CD14-positive monocyte (primary cell): ENCODE results near the gene ZDHHC11. TPM values are rescaled to one million over a fixed set of nuclear protein-coding genes. Genes with fewer than 3 reads are reported as not detected.
"Not testable (repeated sequence)": the region's sequence is repeated elsewhere in the genome, so short reads cannot be mapped to it uniquely, and the experiment has no call there.

Source experiments
- DNase-seq, 3 donors: peaks; one replicate each; pipeline ENCODE4 v3.0.0-alpha.2; 2011 to 2022
- H2AFZ ChIP-seq: 2 replicates; pipeline ENCODE4 v1.6.0; 2012; ENCODE audit warnings: mild to moderate bottlenecking, low read depth, low read length, inconsistent platforms; ENCODE audit not compliant: insufficient read depth, poor library complexity, severe bottlenecking
- H3K27ac ChIP-seq, 2 donors: 1 replicate in 1 of 2; 2 replicates in 1 of 2; pipeline ENCODE4 v1.5.1; 2012 to 2013; ENCODE audit warnings: low read length in 2 of 2, control low read depth in 1 of 2, inconsistent platforms in 1 of 2, low read depth in 1 of 2, mild to moderate bottlenecking in 1 of 2
- H3K27me3 ChIP-seq, 2 donors: one replicate each; pipeline versions ENCODE4 v1.6.0 to v1.6.1; 2011 to 2013; ENCODE audit warnings: low read length in 2 of 2; ENCODE audit not compliant: control insufficient read depth in 2 of 2, insufficient read depth in 2 of 2
- H3K36me3 ChIP-seq, 2 donors: replicated peaks in 1 of 2; 1 replicate in 1 of 2; 2 replicates in 1 of 2; pipeline versions ENCODE4 v1.5.1 to v1.6.1; 2012 to 2013; ENCODE audit warnings: low read length in 2 of 2, control low read depth in 1 of 2, inconsistent platforms in 1 of 2, mild to moderate bottlenecking in 1 of 2; ENCODE audit not compliant: insufficient read depth in 2 of 2, control insufficient read depth in 1 of 2
- H3K4me1 ChIP-seq, 2 donors: 1 replicate in 1 of 2; 2 replicates in 1 of 2; pipeline versions ENCODE4 v1.5.1 to v1.6.1; 2012 to 2013; ENCODE audit warnings: low read length in 2 of 2, control low read depth in 1 of 2, inconsistent platforms in 1 of 2, mild to moderate bottlenecking in 1 of 2, moderate library complexity in 1 of 2; ENCODE audit not compliant: insufficient read depth in 2 of 2, control insufficient read depth in 1 of 2
- H3K4me2 ChIP-seq: replicated peaks from 2 replicates; pipeline ENCODE3; 2012; ENCODE audit warnings: low read length, moderate library complexity, mild to moderate bottlenecking; ENCODE audit not compliant: poor library complexity, severe bottlenecking; ENCODE audit errors: extremely low read depth
- H3K4me3 ChIP-seq, 3 experiments: fragments of 200-600 bp in 1 of 3; sonication (generic) in 1 of 3; replicated peaks in 1 of 3; 1 replicate in 2 of 3; 2 replicates in 1 of 3; pipeline ENCODE4 v1.5.1; 2011 to 2013; ENCODE audit warnings: low read length in 3 of 3, mild to moderate bottlenecking in 3 of 3, control low read depth in 2 of 3, low read depth in 2 of 3, inconsistent platforms in 1 of 3, moderate library complexity in 1 of 3
- H3K79me2 ChIP-seq: 2 replicates; pipeline ENCODE4 v1.6.0; 2012; ENCODE audit warnings: mild to moderate bottlenecking, control low read depth, inconsistent platforms, low read length, moderate library complexity; ENCODE audit not compliant: insufficient read depth
- H3K9ac ChIP-seq: 2 replicates; pipeline ENCODE4 v1.6.0; 2017; ENCODE audit warnings: low read length, mild to moderate bottlenecking; ENCODE audit not compliant: insufficient read depth, poor library complexity, severe bottlenecking
- H3K9me3 ChIP-seq, 2 donors: replicated peaks in 1 of 2; 1 replicate in 1 of 2; 2 replicates in 1 of 2; pipeline versions ENCODE4 v1.5.1 to v1.6.1; 2012 to 2013; ENCODE audit warnings: low read length in 2 of 2, control low read depth in 1 of 2; ENCODE audit not compliant: control insufficient read depth in 1 of 2, insufficient read depth in 1 of 2
- H4K20me1 ChIP-seq: 2 replicates; pipeline ENCODE4 v1.6.0; 2012; ENCODE audit warnings: mild to moderate bottlenecking, low read length, control low read depth, moderate library complexity; ENCODE audit not compliant: insufficient read depth
- H3K27ac Mint-ChIP-seq, 7 donors: one replicate each; pipeline ENCODE4 v1.8.0; 2020; ENCODE audit warnings: mild to moderate bottlenecking in 7 of 7, mixed read lengths in 7 of 7, moderate library complexity in 6 of 7, inconsistent platforms in 2 of 7
- H3K27me3 Mint-ChIP-seq, 3 donors: one replicate each; pipeline ENCODE4 v1.8.0; 2021 to 2022; ENCODE audit warnings: low read depth in 3 of 3, mild to moderate bottlenecking in 3 of 3, mixed read lengths in 3 of 3, moderate library complexity in 3 of 3, inconsistent platforms in 1 of 3
- H3K36me3 Mint-ChIP-seq, 2 donors: one replicate each; pipeline ENCODE4 v1.8.0; 2020; ENCODE audit warnings: mixed read lengths in 2 of 2, inconsistent platforms in 1 of 2, mild to moderate bottlenecking in 1 of 2
- H3K4me1 Mint-ChIP-seq: one replicate; pipeline ENCODE4 v1.8.0; 2020; ENCODE audit warnings: mild to moderate bottlenecking, mixed read lengths
- H3K4me3 Mint-ChIP-seq, 2 donors: one replicate each; pipeline ENCODE4 v1.8.0; 2020; ENCODE audit warnings: mild to moderate bottlenecking in 2 of 2, mixed read lengths in 2 of 2, moderate library complexity in 1 of 2
- H3K9me3 Mint-ChIP-seq, 7 donors: one replicate each; pipeline ENCODE4 v1.8.0; 2020 to 2022; ENCODE audit warnings: mixed read lengths in 7 of 7, mild to moderate bottlenecking in 6 of 7, moderate library complexity in 6 of 7, inconsistent platforms in 2 of 7
- WGBS: methylation state at CpG from one replicate; pipeline ENCODE4 v1.1.5; 2013; ENCODE audit warnings: missing lambda C conversion rate; ENCODE audit not compliant: insufficient coverage; 5-methylcytosine and 5-hydroxymethylcytosine counted together
- intact Hi-C, 2 donors: fragments of 100-400 bp; cut with micrococcal nuclease; formaldehyde crosslinking; loops; one replicate each; pipeline versions ENCODE4 v1.15.0 to v1.15.1; 2023
- polyA plus RNA-seq, 3 donors: library from polyadenylated mRNA; depleted of rRNA in 1 of 3; unstranded in 2 of 3; stranded (reverse) in 1 of 3; fragments of 300-500 nt in 2 of 3; fragments of >200 nt in 1 of 3; fragmentation: Illumina TruSeq in 2 of 3; gene quantifications; 1 replicate in 2 of 3; 2 replicates in 1 of 3; pipeline ENCODE4 v1.2.3, GENCODE V29; 2012 to 2021

ZDHHC11 gene
- polyA plus RNA-seq, 3 donors = 1.8 TPM; not detected in 2

GRCh38 chr5:798505-799138, 52.2 kb downstream of the ZDHHC11 start:
- H3K79me2 ChIP-seq, H2AFZ ChIP-seq, H3K27ac Mint-ChIP-seq, H3K27me3 ChIP-seq, H3K27ac ChIP-seq, H3K4me2 ChIP-seq, H3K9me3 ChIP-seq, H3K4me1 Mint-ChIP-seq, H3K4me3 ChIP-seq, H3K4me1 ChIP-seq, H4K20me1 ChIP-seq, H3K36me3 ChIP-seq, H3K36me3 Mint-ChIP-seq, H3K9ac ChIP-seq, DNase-seq: not testable (repeated sequence)
- Mint-ChIP-seq H3K9me3 (peaks cover under 1 to 13% (median 7%) of the 10 kb centered on the region in 7 donors), H3K27me3 (peaks cover 9 to 12% (median 10%) of the 10 kb centered on the region in 3 donors), H3K4me3 (peak overlapping the region in 1 of 2 donors; percentile 46)
- WGBS = no CpG with 5 or more reads among the region's 6 CpGs
- intact Hi-C loops = loop anchor here in 1 of 2 donors (10.0 kb wide), 1 partner anchor 84 kb away; no protein-coding TSS in a partner anchor

- not testable (repeated sequence) for H3K9me3 ChIP-seq, H3K4me1 ChIP-seq, H3K27me3 ChIP-seq, H3K4me3 ChIP-seq, H4K20me1 ChIP-seq, H3K36me3 ChIP-seq, H2AFZ ChIP-seq, H3K36me3 Mint-ChIP-seq, H3K27ac Mint-ChIP-seq, H3K9ac ChIP-seq, H3K4me2 ChIP-seq, H3K27ac ChIP-seq, H3K79me2 ChIP-seq, DNase-seq, H3K4me1 Mint-ChIP-seq
- H3K9me3 Mint-ChIP-seq = peaks cover 0 to 10% (median 4%) of the 10 kb centered on the region in 7 donors
- peak overlapping the region in 1 of 2 donors; percentile 46 for H3K4me3 Mint-ChIP-seq
- peaks cover 10 to 16% (median 13%) of the 10 kb centered on the region in 3 donors for H3K27me3 Mint-ChIP-seq
- WGBS = no CpG with 5 or more reads among the region's 4 CpGs
- intact Hi-C loops = loop anchor here in 1 of 2 donors (10.0 kb wide), 1 partner anchor 83 kb away; no protein-coding TSS in a partner anchor
Measured at GRCh38 chr5:797986-798385, 52.8 kb downstream of the ZDHHC11 start.

GRCh38 chr5:795873-796272, 54.9 kb downstream of the ZDHHC11 start:
- H3K4me1 Mint-ChIP-seq, DNase-seq, H3K36me3 ChIP-seq, H3K27me3 ChIP-seq, H3K9ac ChIP-seq, H2AFZ ChIP-seq, H3K27ac ChIP-seq, H3K4me3 ChIP-seq, H3K36me3 Mint-ChIP-seq, H3K27ac Mint-ChIP-seq, H4K20me1 ChIP-seq, H3K9me3 ChIP-seq, H3K79me2 ChIP-seq, H3K4me1 ChIP-seq, H3K4me2 ChIP-seq, H3K4me3 Mint-ChIP-seq, H3K9me3 Mint-ChIP-seq: not testable (repeated sequence)
- intact Hi-C loops = loop anchor here in 1 of 2 donors (10.0 kb wide), 1 partner anchor 81 kb away; no protein-coding TSS in a partner anchor
- WGBS = no CpG with 5 or more reads among the region's 1 CpG
- H3K27me3 Mint-ChIP-seq = peaks cover 8 to 17% (median 11%) of the 10 kb centered on the region in 3 donors

- not testable (repeated sequence) for H3K4me3 Mint-ChIP-seq
- intact Hi-C loops = loop anchor here in 1 of 2 donors (10.0 kb wide), 1 partner anchor 80 kb away; no protein-coding TSS in a partner anchor
Measured at GRCh38 chr5:794948-795347, 55.8 kb downstream of the ZDHHC11 start.

More at GRCh38 chr5:794948-795347, 55.8 kb downstream of the ZDHHC11 start:
- peaks cover 11 to 25% (median 11%) of the 10 kb centered on the region in 3 donors for H3K27me3 Mint-ChIP-seq
- DNase-seq, H3K4me1 Mint-ChIP-seq, H3K9ac ChIP-seq, H3K9me3 ChIP-seq, H3K27ac Mint-ChIP-seq, H3K4me1 ChIP-seq, H2AFZ ChIP-seq, H4K20me1 ChIP-seq, H3K4me3 ChIP-seq, H3K36me3 ChIP-seq, H3K36me3 Mint-ChIP-seq, H3K79me2 ChIP-seq, H3K27ac ChIP-seq, H3K4me2 ChIP-seq, H3K27me3 ChIP-seq, H3K9me3 Mint-ChIP-seq: not testable (repeated sequence)
- no CpG with 5 or more reads among the region's 1 CpG for WGBS
